ENCODE measurements around the gene DLGAP1. TPM values are rescaled to one million over a fixed set of nuclear protein-coding genes. Genes with fewer than 3 reads are reported as not detected.

Gene DLGAP1
- total and polyA plus RNA-seq, 10 of the 15 experiments (the other 5 are each of a cell fraction or from before 2014, with no cell fraction given), result 0.23 to 27.6 (median 1.9) TPM

DNA sequence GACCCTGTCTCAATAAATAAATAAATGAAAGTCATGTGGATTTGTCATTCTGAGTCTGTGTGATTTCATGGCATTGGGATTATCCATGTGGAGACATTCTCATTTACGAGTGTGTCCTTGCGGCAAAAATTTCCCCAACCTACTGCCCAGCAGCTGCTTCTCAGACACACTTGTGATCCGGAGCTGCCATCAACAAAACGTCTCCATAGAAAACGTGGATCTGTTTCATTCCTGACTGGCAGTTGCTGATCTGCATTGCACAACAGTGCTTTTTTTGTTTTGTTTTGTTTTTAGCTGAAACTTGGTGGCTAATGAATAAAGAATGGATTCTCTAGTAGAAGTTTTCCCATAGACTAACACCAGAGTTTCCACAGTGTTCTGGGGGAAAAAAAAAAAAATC is 930.4 kb downstream of the DLGAP1 start (continued):
- TF ChIP-seq, protein P1, sequence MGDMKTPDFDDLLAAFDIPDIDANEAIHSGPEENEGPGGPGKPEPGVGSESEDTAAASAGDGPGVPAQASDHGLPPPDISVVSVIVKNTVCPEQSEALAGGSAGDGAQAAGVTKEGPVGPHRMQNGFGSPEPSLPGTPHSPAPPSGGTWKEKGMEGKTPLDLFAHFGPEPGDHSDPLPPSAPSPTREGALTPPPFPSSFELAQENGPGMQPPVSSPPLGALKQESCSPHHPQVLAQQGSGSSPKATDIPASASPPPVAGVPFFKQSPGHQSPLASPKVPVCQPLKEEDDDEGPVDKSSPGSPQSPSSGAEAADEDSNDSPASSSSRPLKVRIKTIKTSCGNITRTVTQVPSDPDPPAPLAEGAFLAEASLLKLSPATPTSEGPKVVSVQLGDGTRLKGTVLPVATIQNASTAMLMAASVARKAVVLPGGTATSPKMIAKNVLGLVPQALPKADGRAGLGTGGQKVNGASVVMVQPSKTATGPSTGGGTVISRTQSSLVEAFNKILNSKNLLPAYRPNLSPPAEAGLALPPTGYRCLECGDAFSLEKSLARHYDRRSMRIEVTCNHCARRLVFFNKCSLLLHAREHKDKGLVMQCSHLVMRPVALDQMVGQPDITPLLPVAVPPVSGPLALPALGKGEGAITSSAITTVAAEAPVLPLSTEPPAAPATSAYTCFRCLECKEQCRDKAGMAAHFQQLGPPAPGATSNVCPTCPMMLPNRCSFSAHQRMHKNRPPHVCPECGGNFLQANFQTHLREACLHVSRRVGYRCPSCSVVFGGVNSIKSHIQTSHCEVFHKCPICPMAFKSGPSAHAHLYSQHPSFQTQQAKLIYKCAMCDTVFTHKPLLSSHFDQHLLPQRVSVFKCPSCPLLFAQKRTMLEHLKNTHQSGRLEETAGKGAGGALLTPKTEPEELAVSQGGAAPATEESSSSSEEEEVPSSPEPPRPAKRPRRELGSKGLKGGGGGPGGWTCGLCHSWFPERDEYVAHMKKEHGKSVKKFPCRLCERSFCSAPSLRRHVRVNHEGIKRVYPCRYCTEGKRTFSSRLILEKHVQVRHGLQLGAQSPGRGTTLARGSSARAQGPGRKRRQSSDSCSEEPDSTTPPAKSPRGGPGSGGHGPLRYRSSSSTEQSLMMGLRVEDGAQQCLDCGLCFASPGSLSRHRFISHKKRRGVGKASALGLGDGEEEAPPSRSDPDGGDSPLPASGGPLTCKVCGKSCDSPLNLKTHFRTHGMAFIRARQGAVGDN (IDR thresholded peaks at IDR 0.05), result no peak
- TF ChIP-seq, protein P2, sequence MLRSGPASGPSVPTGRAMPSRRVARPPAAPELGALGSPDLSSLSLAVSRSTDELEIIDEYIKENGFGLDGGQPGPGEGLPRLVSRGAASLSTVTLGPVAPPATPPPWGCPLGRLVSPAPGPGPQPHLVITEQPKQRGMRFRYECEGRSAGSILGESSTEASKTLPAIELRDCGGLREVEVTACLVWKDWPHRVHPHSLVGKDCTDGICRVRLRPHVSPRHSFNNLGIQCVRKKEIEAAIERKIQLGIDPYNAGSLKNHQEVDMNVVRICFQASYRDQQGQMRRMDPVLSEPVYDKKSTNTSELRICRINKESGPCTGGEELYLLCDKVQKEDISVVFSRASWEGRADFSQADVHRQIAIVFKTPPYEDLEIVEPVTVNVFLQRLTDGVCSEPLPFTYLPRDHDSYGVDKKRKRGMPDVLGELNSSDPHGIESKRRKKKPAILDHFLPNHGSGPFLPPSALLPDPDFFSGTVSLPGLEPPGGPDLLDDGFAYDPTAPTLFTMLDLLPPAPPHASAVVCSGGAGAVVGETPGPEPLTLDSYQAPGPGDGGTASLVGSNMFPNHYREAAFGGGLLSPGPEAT (IDR thresholded peaks at IDR 0.05; ENCODE audit: low read depth), result no peak
- TF ChIP-seq NRF1 (conservative IDR thresholded peaks at IDR 0.05; ENCODE audit: low read depth, low read length) (no peak), RUNX3 (IDR thresholded peaks at IDR 0.05; ENCODE audit: low read length) (no peak)
- TF ChIP-seq, protein P3, sequence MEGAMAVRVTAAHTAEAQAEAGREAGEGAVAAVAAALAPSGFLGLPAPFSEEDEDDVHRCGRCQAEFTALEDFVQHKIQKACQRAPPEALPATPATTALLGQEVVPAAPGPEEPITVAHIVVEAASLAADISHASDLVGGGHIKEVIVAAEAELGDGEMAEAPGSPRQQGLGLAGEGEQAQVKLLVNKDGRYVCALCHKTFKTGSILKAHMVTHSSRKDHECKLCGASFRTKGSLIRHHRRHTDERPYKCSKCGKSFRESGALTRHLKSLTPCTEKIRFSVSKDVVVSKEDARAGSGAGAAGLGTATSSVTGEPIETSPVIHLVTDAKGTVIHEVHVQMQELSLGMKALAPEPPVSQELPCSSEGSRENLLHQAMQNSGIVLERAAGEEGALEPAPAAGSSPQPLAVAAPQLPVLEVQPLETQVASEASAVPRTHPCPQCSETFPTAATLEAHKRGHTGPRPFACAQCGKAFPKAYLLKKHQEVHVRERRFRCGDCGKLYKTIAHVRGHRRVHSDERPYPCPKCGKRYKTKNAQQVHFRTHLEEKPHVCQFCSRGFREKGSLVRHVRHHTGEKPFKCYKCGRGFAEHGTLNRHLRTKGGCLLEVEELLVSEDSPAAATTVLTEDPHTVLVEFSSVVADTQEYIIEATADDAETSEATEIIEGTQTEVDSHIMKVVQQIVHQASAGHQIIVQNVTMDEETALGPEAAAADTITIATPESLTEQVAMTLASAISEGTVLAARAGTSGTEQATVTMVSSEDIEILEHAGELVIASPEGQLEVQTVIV (IDR thresholded peaks at IDR 0.05; ENCODE audit: borderline replicate concordance, partially characterized antibody), result no peak
